Retinal pigment epithelial cell (primary cell): Measurements from ENCODE around the gene MPRIP.
A peak's percentile ranks its signal among the peaks of the same experiment; 100 is the strongest.

Experiments used
- DNase-seq: peaks from one replicate; pipeline ENCODE4 v3.0.0-alpha.2; 2010; ENCODE audit warnings: low read depth
- H3K4me3 ChIP-seq: 2 replicates; pipeline ENCODE4 v1.5.1; 2011; ENCODE audit warnings: mild to moderate bottlenecking, low read length, control low read depth, moderate library complexity
- CTCF ChIP-seq: conservative IDR thresholded peaks from 2 replicates; pipeline ENCODE4 v1.5.1; 2011; ENCODE audit warnings: low read depth, low read length, control low read depth, inconsistent platforms

MPRIP gene

GRCh38 chr17:17201907-17202306 lies 159.7 kb downstream of the MPRIP start:
- H3K4me3 ChIP-seq: no peak overlapping the region
- DNase-seq: no peak
- TF ChIP-seq CTCF: no peak

GRCh38 chr17:17203173-17203730 lies 161.0 kb downstream of the MPRIP start:
- no peak for DNase-seq
- TF ChIP-seq CTCF: no peak

GRCh38 chr17:17204041-17204591 lies 161.9 kb downstream of the MPRIP start:
- DNase-seq: no peak
- no peak for TF ChIP-seq CTCF
- H3K4me3 ChIP-seq: no peak overlapping the region

More at GRCh38 chr17:17203173-17203730, 161.0 kb downstream of the MPRIP start:
- no peak overlapping the region for H3K4me3 ChIP-seq

GRCh38 chr17:17204635-17205231 lies 162.5 kb downstream of the MPRIP start:
- H3K4me3 ChIP-seq: peak overlapping the region; percentile 52
- DNase-seq: no peak
- TF ChIP-seq CTCF: no peak

- TF ChIP-seq CTCF: no peak
- no peak for DNase-seq
- H3K4me3 ChIP-seq: peak overlapping the region; percentile 52
Observed at GRCh38 chr17:17205368-17206123, 163.3 kb downstream of the MPRIP start.

GRCh38 chr17:17206124-17206912 lies 164.1 kb downstream of the MPRIP start, which contains the start of gene PLD6:
Gene PLD6 (minus strand): TSS chr17:17206333. CDS start chr17:17206286, 47 bp downstream.
- TF ChIP-seq CTCF: no peak
- peak within 1 kb of the TSS; percentile 52 for H3K4me3 ChIP-seq
- DNase-seq: no peak
